MM.1S (cell line): ENCODE data around the gene SYPL1.

Source experiments
- DNase-seq: peaks from one replicate; pipeline ENCODE4 v3.0.0-alpha.2; 2015
- H2AFZ ChIP-seq: fragments of 300-600 bp; sonication (generic); 2 replicates; pipeline ENCODE4 v1.6.0; 2016; ENCODE audit warnings: antibody characterized with exemption, low read length
- H3F3A ChIP-seq: fragments of 300-600 bp; sonication (generic); 2 replicates; pipeline ENCODE4 v1.6.1; 2016; ENCODE audit warnings: mild to moderate bottlenecking, antibody characterized with exemption, low read length, moderate library complexity, mixed read lengths; ENCODE audit not compliant: insufficient read depth
- H3K27ac ChIP-seq: fragments of 300-600 bp; sonication (generic); 2 replicates; pipeline ENCODE4 v1.5.1; 2016; ENCODE audit warnings: mild to moderate bottlenecking, low read length
- H3K27me3 ChIP-seq: fragments of 300-600 bp; sonication (generic); replicated peaks from 2 replicates; pipeline ENCODE4 v1.6.0; 2016; ENCODE audit warnings: low read length; ENCODE audit not compliant: insufficient read depth
- H3K36me3 ChIP-seq: fragments of 300-600 bp; sonication (generic); replicated peaks from 2 replicates; pipeline ENCODE4 v1.6.1; 2016; ENCODE audit warnings: mild to moderate bottlenecking, low read length, mixed read lengths; ENCODE audit not compliant: insufficient read depth
- H3K4me1 ChIP-seq: fragments of 300-600 bp; sonication (generic); 2 replicates; pipeline ENCODE4 v1.6.1; 2016; ENCODE audit warnings: low read length, mixed read lengths
- H3K4me2 ChIP-seq: fragments of 300-600 bp; sonication (generic); 2 replicates; pipeline ENCODE4 v1.6.0; 2016; ENCODE audit warnings: low read depth, low read length
- H3K4me3 ChIP-seq: fragments of 300-600 bp; sonication (generic); 2 replicates; pipeline ENCODE4 v1.5.1; 2016; ENCODE audit warnings: low read length, mixed read lengths
- H3K79me2 ChIP-seq: fragments of 300-600 bp; sonication (generic); 2 replicates; pipeline ENCODE4 v1.6.1; 2016; ENCODE audit warnings: mixed run types, low read length, mixed read lengths
- H3K9ac ChIP-seq: fragments of 300-600 bp; sonication (generic); 2 replicates; pipeline ENCODE4 v1.6.1; 2016; ENCODE audit warnings: low read length, mixed read lengths
- H3K9me2 ChIP-seq: fragments of 300-600 bp; sonication (generic); replicated peaks from 2 replicates; pipeline ENCODE4 v1.6.1; 2016; ENCODE audit warnings: mild to moderate bottlenecking, low read length, mixed read lengths; ENCODE audit not compliant: insufficient read depth
- H3K9me3 ChIP-seq: fragments of 300-600 bp; sonication (generic); replicated peaks from 2 replicates; pipeline ENCODE4 v1.6.1; 2016; ENCODE audit warnings: mild to moderate bottlenecking, low read length, mixed read lengths; ENCODE audit not compliant: insufficient read depth
- H4K20me1 ChIP-seq: fragments of 300-600 bp; sonication (generic); 2 replicates; pipeline ENCODE4 v1.6.1; 2016; ENCODE audit warnings: mild to moderate bottlenecking, low read length, moderate library complexity, mixed read lengths; ENCODE audit not compliant: insufficient read depth
- CTCF ChIP-seq: fragments of 300-600 bp; sonication (generic); IDR thresholded peaks from 2 replicates; pipeline ENCODE4 v1.5.1; 2016; ENCODE audit warnings: antibody characterized with exemption, low read length, mixed read lengths
- EZH2 ChIP-seq: fragments of 300-600 bp; sonication (generic); optimal IDR thresholded peaks from 2 replicates; pipeline ENCODE3; 2017; ENCODE audit warnings: low read depth, mild to moderate bottlenecking, antibody characterized with exemption, low read length, mixed read lengths
- EZH2phosphoT487 ChIP-seq: fragments of 300-600 bp; sonication (generic); IDR thresholded peaks from 2 replicates; pipeline ENCODE4 v1.6.1; 2018; ENCODE audit warnings: antibody characterized with exemption, low read length

SYPL1 gene

GRCh38 chr7:106076537-106076936 is 35.6 kb downstream of the SYPL1 start:
- no peak overlapping the region for H3K4me3 ChIP-seq
- DNase-seq: no peak
- H3K9ac ChIP-seq: no peak overlapping the region
- no peaks in the 10 kb centered on the region for H3K36me3 ChIP-seq
- H3K27me3 ChIP-seq: no peaks in the 10 kb centered on the region
- no peak overlapping the region for H3K27ac ChIP-seq
- H3K79me2 ChIP-seq: no peaks in the 10 kb centered on the region
- no peaks in the 10 kb centered on the region for H3K9me3 ChIP-seq
- no peaks in the 10 kb centered on the region for H4K20me1 ChIP-seq
- no peak overlapping the region for H3K4me2 ChIP-seq
- peaks cover 8% of the 10 kb centered on the region for H3F3A ChIP-seq
- H2AFZ ChIP-seq: no peak overlapping the region
- no peaks in the 10 kb centered on the region for H3K9me2 ChIP-seq
- peaks cover 10% of the 10 kb centered on the region for H3K4me1 ChIP-seq
- TF ChIP-seq CTCF (no peak), EZH2 (no peak), EZH2phosphoT487 (no peak)

GRCh38 chr7:106075937-106076336 is 36.2 kb downstream of the SYPL1 start:
- Histone ChIP-seq H3K4me1 (peaks cover 15% of the 10 kb centered on the region), H3K27ac (no peak overlapping the region)
- DNase-seq: no peak

GRCh38 chr7:106074257-106074656 is 37.9 kb downstream of the SYPL1 start:
- Histone ChIP-seq H2AFZ (no peak overlapping the region), H3F3A (peaks cover 13% of the 10 kb centered on the region), H3K9me3 (no peaks in the 10 kb centered on the region), H3K4me3 (no peak overlapping the region), H3K79me2 (no peaks in the 10 kb centered on the region), H3K27ac (no peak overlapping the region), H3K27me3 (no peaks in the 10 kb centered on the region), H3K4me2 (no peak overlapping the region), H4K20me1 (no peaks in the 10 kb centered on the region), H3K36me3 (no peaks in the 10 kb centered on the region), H3K4me1 (peaks cover 18% of the 10 kb centered on the region), H3K9me2 (no peaks in the 10 kb centered on the region), H3K9ac (no peak overlapping the region)
- TF ChIP-seq EZH2phosphoT487 (no peak), EZH2 (no peak)
- no peak for DNase-seq

More at GRCh38 chr7:106075937-106076336, 36.2 kb downstream of the SYPL1 start:
- Histone ChIP-seq H2AFZ (no peak overlapping the region), H3K9me3 (no peaks in the 10 kb centered on the region), H4K20me1 (no peaks in the 10 kb centered on the region), H3K9ac (no peak overlapping the region), H3K4me2 (no peak overlapping the region), H3K79me2 (no peaks in the 10 kb centered on the region), H3K4me3 (no peak overlapping the region), H3K9me2 (no peaks in the 10 kb centered on the region), H3K36me3 (no peaks in the 10 kb centered on the region), H3F3A (peaks cover 13% of the 10 kb centered on the region), H3K27me3 (no peaks in the 10 kb centered on the region)
- TF ChIP-seq EZH2phosphoT487 (no peak), CTCF (no peak), EZH2 (no peak)

- Histone ChIP-seq H4K20me1 (no peaks in the 10 kb centered on the region), H3K9me3 (no peaks in the 10 kb centered on the region), H3K4me3 (no peak overlapping the region), H3K9ac (no peak overlapping the region), H2AFZ (no peak overlapping the region), H3K4me1 (peaks cover 18% of the 10 kb centered on the region), H3K36me3 (no peaks in the 10 kb centered on the region), H3K27ac (no peak overlapping the region), H3K4me2 (no peak overlapping the region), H3K79me2 (no peaks in the 10 kb centered on the region), H3K27me3 (no peaks in the 10 kb centered on the region), H3K9me2 (no peaks in the 10 kb centered on the region), H3F3A (peaks cover 13% of the 10 kb centered on the region)
- DNase-seq: no peak
- TF ChIP-seq EZH2 (no peak), CTCF (no peak), EZH2phosphoT487 (no peak)
Measured at GRCh38 chr7:106073701-106074100, 38.4 kb downstream of the SYPL1 start.
